PC-3 (cell line): ENCODE data around the gene SDHAF3.

Experiments used
- EZH2 ChIP-seq: fragments of 300-600 bp; sonication (generic); IDR thresholded peaks from one replicate; pipeline ENCODE4 v1.6.1; 2017; ENCODE audit warnings: antibody characterized with exemption, mild to moderate bottlenecking, low read length; ENCODE audit not compliant: unreplicated experiment
- EZH2phosphoT487 ChIP-seq: fragments of 300-600 bp; sonication (generic); IDR thresholded peaks from 2 replicates; pipeline ENCODE4 v1.6.1; 2018; ENCODE audit warnings: mild to moderate bottlenecking, antibody characterized with exemption, low read length, borderline replicate concordance
- TF ChIP-seq, protein P1 (sequence below): fragments of 300-600 bp; sonication (generic); conservative IDR thresholded peaks from 2 replicates; pipeline ENCODE4 v1.5.1; 2017; ENCODE audit warnings: antibody characterized with exemption, low read depth, mild to moderate bottlenecking, low read length

DNA sequence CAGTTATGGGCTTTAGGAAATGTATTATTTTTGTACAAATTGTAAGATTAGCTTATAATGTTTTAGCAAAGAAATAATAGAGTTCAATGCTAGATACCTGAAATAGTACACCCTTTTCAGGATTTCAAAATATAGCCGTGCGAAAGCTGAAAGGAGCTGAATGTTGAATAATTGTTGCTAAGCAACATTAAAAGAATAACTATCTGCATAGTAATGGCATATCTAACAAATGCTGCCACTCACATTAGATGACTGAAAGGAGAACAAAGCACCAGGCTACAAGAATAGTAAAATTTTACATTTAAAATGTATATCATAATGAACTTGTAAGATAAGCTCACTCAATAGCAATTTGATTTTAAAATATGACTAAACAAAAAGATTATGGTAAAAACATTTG, 82.5 kb downstream of the SDHAF3 start:
- TF ChIP-seq, protein P1, sequence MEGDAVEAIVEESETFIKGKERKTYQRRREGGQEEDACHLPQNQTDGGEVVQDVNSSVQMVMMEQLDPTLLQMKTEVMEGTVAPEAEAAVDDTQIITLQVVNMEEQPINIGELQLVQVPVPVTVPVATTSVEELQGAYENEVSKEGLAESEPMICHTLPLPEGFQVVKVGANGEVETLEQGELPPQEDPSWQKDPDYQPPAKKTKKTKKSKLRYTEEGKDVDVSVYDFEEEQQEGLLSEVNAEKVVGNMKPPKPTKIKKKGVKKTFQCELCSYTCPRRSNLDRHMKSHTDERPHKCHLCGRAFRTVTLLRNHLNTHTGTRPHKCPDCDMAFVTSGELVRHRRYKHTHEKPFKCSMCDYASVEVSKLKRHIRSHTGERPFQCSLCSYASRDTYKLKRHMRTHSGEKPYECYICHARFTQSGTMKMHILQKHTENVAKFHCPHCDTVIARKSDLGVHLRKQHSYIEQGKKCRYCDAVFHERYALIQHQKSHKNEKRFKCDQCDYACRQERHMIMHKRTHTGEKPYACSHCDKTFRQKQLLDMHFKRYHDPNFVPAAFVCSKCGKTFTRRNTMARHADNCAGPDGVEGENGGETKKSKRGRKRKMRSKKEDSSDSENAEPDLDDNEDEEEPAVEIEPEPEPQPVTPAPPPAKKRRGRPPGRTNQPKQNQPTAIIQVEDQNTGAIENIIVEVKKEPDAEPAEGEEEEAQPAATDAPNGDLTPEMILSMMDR = no peak
- TF ChIP-seq EZH2phosphoT487 = no peak
- no peak for TF ChIP-seq EZH2
